MM.1S (cell line): Measurements from ENCODE around the gene INPP5J.

Experiments
- CTCF ChIP-seq: fragments of 300-600 bp; sonication (generic); IDR thresholded peaks from 2 replicates; pipeline ENCODE4 v1.5.1; 2016; ENCODE audit warnings: antibody characterized with exemption, low read length, mixed read lengths
- EZH2 ChIP-seq: fragments of 300-600 bp; sonication (generic); optimal IDR thresholded peaks from 2 replicates; pipeline ENCODE3; 2017; ENCODE audit warnings: low read depth, mild to moderate bottlenecking, antibody characterized with exemption, low read length, mixed read lengths
- EZH2phosphoT487 ChIP-seq: fragments of 300-600 bp; sonication (generic); IDR thresholded peaks from 2 replicates; pipeline ENCODE4 v1.6.1; 2018; ENCODE audit warnings: antibody characterized with exemption, low read length

- TF ChIP-seq EZH2 (no peak), CTCF (no peak), EZH2phosphoT487 (no peak)
Observed at GRCh38 chr22:31121403-31121802, 1.4 kb upstream of the INPP5J start.
